ENCODE measurements around the gene CDK10. TPM values are rescaled to one million over a fixed set of nuclear protein-coding genes. Genes with fewer than 3 reads are reported as not detected.
"Not testable (repeated sequence)": the region's sequence is repeated elsewhere in the genome, so short reads cannot be mapped to it uniquely, and the experiment has no call there.

CDK10 gene
- total RNA-seq, 5 donors from 2014 or later (not counting 1 experiment from before 2014, with no cell fraction given) = 108 to 163 (median 138) TPM

- no peak overlapping the region for H3K4me3 ChIP-seq (ENCODE audit: control insufficient read depth in 1 of 2, extremely low read depth in 1 of 2, low read length in 1 of 2)
- no peaks in the 10 kb centered on the region for H3K9me3 ChIP-seq
- no peak overlapping the region for H3K27ac ChIP-seq (ENCODE audit: low read length)
- H3K4me1 Mint-ChIP-seq = peaks cover 9 to 13% (median 11%) of the 10 kb centered on the region in 3 donors
- no peak overlapping the region for H3K4me3 Mint-ChIP-seq
- H3K36me3 Mint-ChIP-seq = no peaks in the 10 kb centered on the region
- 90% methylated on average over 7 of the region's 10 CpGs for WGBS (ENCODE audit: insufficient coverage)
- no peak overlapping the region for H3K27ac Mint-ChIP-seq
- no peaks in the 10 kb centered on the region for H3K9me3 Mint-ChIP-seq
- ATAC-seq (replicated peaks in 1 of 4) = no peak
- no peaks in the 10 kb centered on the region for H3K27me3 ChIP-seq (replicated peaks in 1 of 2; ENCODE audit: control insufficient read depth in 2 of 2, extremely low read depth in 1 of 2, insufficient read depth in 2 of 2, low read length in 1 of 2)
- peaks cover 0 to 5% of the 10 kb centered on the region in 2 experiments for H3K4me1 ChIP-seq (ENCODE audit: control insufficient read depth in 1 of 2, extremely low read depth in 1 of 2, insufficient read depth in 2 of 2, low read length in 2 of 2)
- no peaks in the 10 kb centered on the region for H3K36me3 ChIP-seq (ENCODE audit: control insufficient read depth in 2 of 2, extremely low read depth in 1 of 2, insufficient read depth in 1 of 2, low read length in 1 of 2)
- DNase-seq = no peak
- POLR2A ChIA-PET = interaction anchor here in 1 of 2 donors (0.7 kb wide), 1 partner anchor 222 kb away, joined by 3 read pairs; no protein-coding TSS in a partner anchor
- CTCF ChIA-PET = no interaction called here
- no peaks in the 10 kb centered on the region for H3K27me3 Mint-ChIP-seq
These were observed 15.7 kb upstream of the CDK10 start for GRCh38 chr16:89670496-89671431.

DNA sequence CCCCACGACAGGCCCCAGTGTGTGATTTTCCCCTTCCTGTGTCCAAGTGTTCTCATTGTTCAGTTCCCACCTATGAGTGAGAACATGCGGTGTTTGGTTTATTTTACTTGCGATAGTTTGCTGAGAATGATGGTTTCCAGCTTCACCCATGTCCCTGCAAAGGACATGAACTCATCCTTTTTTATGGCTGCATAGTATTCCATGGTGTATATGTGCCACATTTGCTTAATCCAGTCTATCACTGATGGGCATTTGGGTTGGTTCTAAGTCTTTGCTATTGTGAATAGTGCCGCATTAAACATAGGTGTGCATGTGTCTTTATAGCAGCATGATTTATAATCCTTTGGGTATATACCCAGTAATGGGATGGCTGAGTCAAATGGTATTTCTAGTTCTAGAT, 14.9 kb upstream of the CDK10 start:
- DNase-seq; H3K4me3 Mint-ChIP-seq; H3K36me3 Mint-ChIP-seq; CTCF ChIA-PET; H3K9me3 ChIP-seq; H3K27me3 ChIP-seq (replicated peaks in 1 of 2; ENCODE audit: control insufficient read depth in 2 of 2, extremely low read depth in 1 of 2, insufficient read depth in 2 of 2, low read length in 1 of 2); H3K4me1 ChIP-seq (ENCODE audit: control insufficient read depth in 1 of 2, extremely low read depth in 1 of 2, insufficient read depth in 2 of 2, low read length in 2 of 2); H3K27me3 Mint-ChIP-seq; H3K9me3 Mint-ChIP-seq; H3K4me3 ChIP-seq (ENCODE audit: control insufficient read depth in 1 of 2, extremely low read depth in 1 of 2, low read length in 1 of 2); H3K36me3 ChIP-seq (ENCODE audit: control insufficient read depth in 2 of 2, extremely low read depth in 1 of 2, insufficient read depth in 1 of 2, low read length in 1 of 2); ATAC-seq (replicated peaks in 1 of 4); H3K27ac Mint-ChIP-seq; H3K27ac ChIP-seq (ENCODE audit: low read length): not testable (repeated sequence)
- peaks cover 9 to 13% (median 11%) of the 10 kb centered on the region in 3 donors for H3K4me1 Mint-ChIP-seq
- no CpG with 5 or more reads among the region's 4 CpGs for WGBS (ENCODE audit: insufficient coverage)
- POLR2A ChIA-PET = interaction anchor here in 1 of 2 donors (0.7 kb wide), 1 partner anchor 223 kb away, joined by 3 read pairs; no protein-coding TSS in a partner anchor

DNA sequence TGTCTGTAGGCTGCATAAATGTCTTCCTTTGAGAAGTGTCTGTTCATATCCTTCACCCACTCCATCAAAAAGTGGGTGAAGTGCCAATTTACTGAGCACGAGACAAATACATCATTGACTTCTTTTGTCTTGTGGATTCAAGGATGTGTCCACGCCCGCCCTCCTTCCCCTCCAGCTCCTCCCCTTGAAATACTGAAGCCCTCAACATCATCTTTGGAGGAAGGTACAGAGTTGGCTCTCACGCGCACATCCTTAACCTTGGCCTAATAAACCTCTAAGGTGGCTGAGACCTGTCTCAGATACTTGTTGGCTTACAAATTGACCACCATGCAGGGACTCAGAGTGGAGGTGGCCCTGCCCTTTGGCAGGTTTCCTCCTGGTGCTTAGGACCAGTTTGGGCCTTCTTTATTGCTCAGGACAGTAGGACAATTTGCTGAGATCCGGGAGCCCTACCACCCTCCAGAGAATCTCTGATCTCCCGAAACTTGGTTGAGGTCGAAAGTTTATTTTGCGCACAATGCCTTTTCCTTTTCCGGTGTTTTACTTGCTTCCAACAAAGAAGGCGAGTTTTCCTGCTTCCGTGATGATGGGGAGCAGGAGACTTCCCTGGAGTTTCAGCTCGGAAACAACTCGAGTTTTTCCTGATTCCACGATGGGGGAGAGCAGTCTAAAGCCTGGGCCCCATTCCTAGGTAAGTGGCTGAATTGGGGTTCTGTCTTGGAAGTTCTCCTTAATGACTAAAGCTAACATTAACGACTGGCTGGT, 14.1 kb upstream of the CDK10 start:
- Histone ChIP-seq H3K36me3 (ENCODE audit: control insufficient read depth in 2 of 2, extremely low read depth in 1 of 2, insufficient read depth in 1 of 2, low read length in 1 of 2) (no peaks in the 10 kb centered on the region), H3K4me1 (ENCODE audit: control insufficient read depth in 1 of 2, extremely low read depth in 1 of 2, insufficient read depth in 2 of 2, low read length in 2 of 2) (peaks cover 0 to 5% of the 10 kb centered on the region in 2 experiments), H3K4me3 (ENCODE audit: control insufficient read depth in 1 of 2, extremely low read depth in 1 of 2, low read length in 1 of 2) (no peak overlapping the region), H3K27me3 (replicated peaks in 1 of 2; ENCODE audit: control insufficient read depth in 2 of 2, extremely low read depth in 1 of 2, insufficient read depth in 2 of 2, low read length in 1 of 2) (no peaks in the 10 kb centered on the region), H3K9me3 (no peaks in the 10 kb centered on the region), H3K27ac (ENCODE audit: low read length) (no peak overlapping the region)
- CTCF ChIA-PET = no interaction called here
- no peaks in the 10 kb centered on the region for H3K27me3 Mint-ChIP-seq
- DNase-seq = no peak
- peaks cover 9 to 13% (median 11%) of the 10 kb centered on the region in 3 donors for H3K4me1 Mint-ChIP-seq
- no peak overlapping the region for H3K27ac Mint-ChIP-seq
- POLR2A ChIA-PET = no interaction called here
- H3K36me3 Mint-ChIP-seq = no peaks in the 10 kb centered on the region
- no peak overlapping the region for H3K4me3 Mint-ChIP-seq
- no peak for ATAC-seq (replicated peaks in 1 of 4)
- 96% methylated on average over 9 of the region's 16 CpGs for WGBS (ENCODE audit: insufficient coverage)
- H3K9me3 Mint-ChIP-seq = no peaks in the 10 kb centered on the region

- Histone ChIP-seq H3K4me3 (ENCODE audit: control insufficient read depth in 1 of 2, extremely low read depth in 1 of 2, low read length in 1 of 2) (no peak overlapping the region), H3K36me3 (ENCODE audit: control insufficient read depth in 2 of 2, extremely low read depth in 1 of 2, insufficient read depth in 1 of 2, low read length in 1 of 2) (no peaks in the 10 kb centered on the region), H3K4me1 (ENCODE audit: control insufficient read depth in 1 of 2, extremely low read depth in 1 of 2, insufficient read depth in 2 of 2, low read length in 2 of 2) (no peaks in the 10 kb centered on the region), H3K27me3 (replicated peaks in 1 of 2; ENCODE audit: control insufficient read depth in 2 of 2, extremely low read depth in 1 of 2, insufficient read depth in 2 of 2, low read length in 1 of 2) (no peaks in the 10 kb centered on the region), H3K9me3 (no peaks in the 10 kb centered on the region), H3K27ac (ENCODE audit: low read length) (no peak overlapping the region)
- no peaks in the 10 kb centered on the region for H3K9me3 Mint-ChIP-seq
- 86% methylated on average over 1 of the region's 2 CpGs for WGBS (ENCODE audit: insufficient coverage)
- no peaks in the 10 kb centered on the region for H3K4me1 Mint-ChIP-seq
- H3K27ac Mint-ChIP-seq = no peak overlapping the region
- ATAC-seq (replicated peaks in 1 of 4) = no peak
- CTCF ChIA-PET = interaction anchor here in 1 of 2 donors (0.6 kb wide), 1 partner anchor 11 kb away, joined by 4 read pairs; no protein-coding TSS in a partner anchor
- no peak overlapping the region for H3K4me3 Mint-ChIP-seq
- POLR2A ChIA-PET = interaction anchor here (0.5 to 0.7 kb wide), 3 partner anchors 10 to 368 kb away, joined by 3 to 4 read pairs (median 3); no protein-coding TSS in a partner anchor
- no peaks in the 10 kb centered on the region for H3K36me3 Mint-ChIP-seq
- DNase-seq = no peak
- H3K27me3 Mint-ChIP-seq = no peaks in the 10 kb centered on the region
These were observed 8.2 kb upstream of the CDK10 start for GRCh38 chr16:89678258-89678657.

DNA sequence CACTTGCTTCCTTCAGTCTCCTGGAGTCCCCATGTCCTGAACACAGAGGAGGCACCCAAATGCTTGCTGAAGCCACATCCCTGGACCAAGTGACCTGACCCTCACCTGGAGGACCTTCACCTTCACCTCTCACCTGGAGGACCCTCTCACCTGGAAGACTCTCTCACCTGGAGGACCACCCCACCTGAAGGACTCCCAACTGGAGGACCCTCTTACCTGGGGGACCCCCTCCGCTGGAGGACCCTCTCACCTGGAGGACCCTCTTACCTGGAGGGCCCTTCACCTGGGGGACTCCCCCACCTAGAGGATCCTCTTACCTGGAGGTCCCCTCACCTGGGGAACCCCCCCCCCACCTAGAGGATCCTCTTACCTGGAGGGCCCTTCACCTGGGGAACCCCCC, 573 bp upstream of the CDK10 start:
- Histone ChIP-seq H3K9me3 (no peaks in the 10 kb centered on the region), H3K27me3 (replicated peaks in 1 of 2; ENCODE audit: control insufficient read depth in 2 of 2, extremely low read depth in 1 of 2, insufficient read depth in 2 of 2, low read length in 1 of 2) (no peaks in the 10 kb centered on the region), H3K4me1 (ENCODE audit: control insufficient read depth in 1 of 2, extremely low read depth in 1 of 2, insufficient read depth in 2 of 2, low read length in 2 of 2) (peaks cover 7 to 20% of the 10 kb centered on the region in 2 experiments), H3K36me3 (ENCODE audit: control insufficient read depth in 2 of 2, extremely low read depth in 1 of 2, insufficient read depth in 1 of 2, low read length in 1 of 2) (peaks cover 0 to 6% of the 10 kb centered on the region in 2 donors), H3K4me3 (ENCODE audit: control insufficient read depth in 1 of 2, extremely low read depth in 1 of 2, low read length in 1 of 2) (no peak overlapping the region), H3K27ac (ENCODE audit: low read length) (no peak overlapping the region)
- WGBS (ENCODE audit: insufficient coverage) = no CpG with 5 or more reads among the region's 1 CpG
- CTCF ChIA-PET = interaction anchor here in 1 of 2 donors (1.5 kb wide), 1 partner anchor 15 kb away, joined by 18 read pairs; no protein-coding TSS in a partner anchor
- Mint-ChIP-seq H3K27me3 (no peaks in the 10 kb centered on the region), H3K4me3 (peak overlapping the region; percentile 51 to 91 (median 86)), H3K27ac (peak overlapping the region in 1 of 2 donors; percentile 23), H3K9me3 (no peaks in the 10 kb centered on the region), H3K4me1 (peaks cover 15 to 19% (median 17%) of the 10 kb centered on the region in 3 donors), H3K36me3 (peaks cover 5% of the 10 kb centered on the region)
- POLR2A ChIA-PET = no interaction called here
- DNase-seq (no peak), ATAC-seq (replicated peaks in 1 of 4) (no peak)

Data from T-cell (primary cell).